GM21447 (cell line): Measurements from ENCODE around the gene NCAPD2.

Experiments used
- ATAC-seq: cut with Tn5 transposase; IDR thresholded peaks from one replicate; pipeline ENCODE4 v1.9.1; 2021; ENCODE audit not compliant: unreplicated experiment

Gene NCAPD2, protein sequence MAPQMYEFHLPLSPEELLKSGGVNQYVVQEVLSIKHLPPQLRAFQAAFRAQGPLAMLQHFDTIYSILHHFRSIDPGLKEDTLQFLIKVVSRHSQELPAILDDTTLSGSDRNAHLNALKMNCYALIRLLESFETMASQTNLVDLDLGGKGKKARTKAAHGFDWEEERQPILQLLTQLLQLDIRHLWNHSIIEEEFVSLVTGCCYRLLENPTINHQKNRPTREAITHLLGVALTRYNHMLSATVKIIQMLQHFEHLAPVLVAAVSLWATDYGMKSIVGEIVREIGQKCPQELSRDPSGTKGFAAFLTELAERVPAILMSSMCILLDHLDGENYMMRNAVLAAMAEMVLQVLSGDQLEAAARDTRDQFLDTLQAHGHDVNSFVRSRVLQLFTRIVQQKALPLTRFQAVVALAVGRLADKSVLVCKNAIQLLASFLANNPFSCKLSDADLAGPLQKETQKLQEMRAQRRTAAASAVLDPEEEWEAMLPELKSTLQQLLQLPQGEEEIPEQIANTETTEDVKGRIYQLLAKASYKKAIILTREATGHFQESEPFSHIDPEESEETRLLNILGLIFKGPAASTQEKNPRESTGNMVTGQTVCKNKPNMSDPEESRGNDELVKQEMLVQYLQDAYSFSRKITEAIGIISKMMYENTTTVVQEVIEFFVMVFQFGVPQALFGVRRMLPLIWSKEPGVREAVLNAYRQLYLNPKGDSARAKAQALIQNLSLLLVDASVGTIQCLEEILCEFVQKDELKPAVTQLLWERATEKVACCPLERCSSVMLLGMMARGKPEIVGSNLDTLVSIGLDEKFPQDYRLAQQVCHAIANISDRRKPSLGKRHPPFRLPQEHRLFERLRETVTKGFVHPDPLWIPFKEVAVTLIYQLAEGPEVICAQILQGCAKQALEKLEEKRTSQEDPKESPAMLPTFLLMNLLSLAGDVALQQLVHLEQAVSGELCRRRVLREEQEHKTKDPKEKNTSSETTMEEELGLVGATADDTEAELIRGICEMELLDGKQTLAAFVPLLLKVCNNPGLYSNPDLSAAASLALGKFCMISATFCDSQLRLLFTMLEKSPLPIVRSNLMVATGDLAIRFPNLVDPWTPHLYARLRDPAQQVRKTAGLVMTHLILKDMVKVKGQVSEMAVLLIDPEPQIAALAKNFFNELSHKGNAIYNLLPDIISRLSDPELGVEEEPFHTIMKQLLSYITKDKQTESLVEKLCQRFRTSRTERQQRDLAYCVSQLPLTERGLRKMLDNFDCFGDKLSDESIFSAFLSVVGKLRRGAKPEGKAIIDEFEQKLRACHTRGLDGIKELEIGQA (N-terminal part only)

DNA sequence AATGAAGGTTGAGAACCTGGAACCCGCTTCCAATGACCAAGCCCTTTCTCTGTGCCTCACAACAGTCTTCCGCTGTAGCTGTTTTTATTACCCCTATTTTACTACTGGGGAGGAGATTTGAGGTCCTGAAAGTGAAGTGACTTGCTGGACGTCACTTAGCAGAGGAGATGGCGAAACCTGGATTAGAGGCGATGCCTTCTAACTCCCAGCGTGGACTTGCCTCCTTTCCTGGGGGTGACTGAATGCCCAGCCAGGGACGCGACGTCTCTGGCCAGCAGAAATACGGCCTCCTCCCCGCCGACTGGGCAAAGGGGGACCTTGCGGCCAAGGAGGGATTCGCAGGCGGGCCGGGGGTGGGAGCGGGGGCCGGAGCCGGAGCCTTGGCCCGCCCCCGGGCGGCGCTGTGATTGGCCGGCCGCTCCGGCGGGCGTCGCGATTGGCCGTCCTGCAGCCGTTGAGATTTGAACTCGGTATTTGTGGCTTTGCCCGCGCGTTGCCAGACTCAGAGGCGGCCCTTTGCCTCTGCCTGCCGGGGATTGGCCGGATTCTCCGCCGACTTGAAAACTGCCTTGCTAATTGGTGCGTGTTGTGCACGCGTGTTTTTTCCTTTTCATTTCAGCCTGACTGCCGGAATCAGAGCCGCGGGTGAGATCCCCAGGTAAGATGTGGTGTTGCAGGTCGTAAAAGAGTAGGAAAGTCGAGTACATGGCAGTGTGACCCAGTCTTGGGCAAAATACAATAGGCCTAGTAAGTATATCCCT, at the start of gene NCAPD2:
Gene NCAPD2, plus strand, starts transcription at position 606 of the 761 bp plus-strand sequence. CDS start 997 bp downstream, outside the sequence.
- ATAC-seq, result peak; percentile 83

DNA sequence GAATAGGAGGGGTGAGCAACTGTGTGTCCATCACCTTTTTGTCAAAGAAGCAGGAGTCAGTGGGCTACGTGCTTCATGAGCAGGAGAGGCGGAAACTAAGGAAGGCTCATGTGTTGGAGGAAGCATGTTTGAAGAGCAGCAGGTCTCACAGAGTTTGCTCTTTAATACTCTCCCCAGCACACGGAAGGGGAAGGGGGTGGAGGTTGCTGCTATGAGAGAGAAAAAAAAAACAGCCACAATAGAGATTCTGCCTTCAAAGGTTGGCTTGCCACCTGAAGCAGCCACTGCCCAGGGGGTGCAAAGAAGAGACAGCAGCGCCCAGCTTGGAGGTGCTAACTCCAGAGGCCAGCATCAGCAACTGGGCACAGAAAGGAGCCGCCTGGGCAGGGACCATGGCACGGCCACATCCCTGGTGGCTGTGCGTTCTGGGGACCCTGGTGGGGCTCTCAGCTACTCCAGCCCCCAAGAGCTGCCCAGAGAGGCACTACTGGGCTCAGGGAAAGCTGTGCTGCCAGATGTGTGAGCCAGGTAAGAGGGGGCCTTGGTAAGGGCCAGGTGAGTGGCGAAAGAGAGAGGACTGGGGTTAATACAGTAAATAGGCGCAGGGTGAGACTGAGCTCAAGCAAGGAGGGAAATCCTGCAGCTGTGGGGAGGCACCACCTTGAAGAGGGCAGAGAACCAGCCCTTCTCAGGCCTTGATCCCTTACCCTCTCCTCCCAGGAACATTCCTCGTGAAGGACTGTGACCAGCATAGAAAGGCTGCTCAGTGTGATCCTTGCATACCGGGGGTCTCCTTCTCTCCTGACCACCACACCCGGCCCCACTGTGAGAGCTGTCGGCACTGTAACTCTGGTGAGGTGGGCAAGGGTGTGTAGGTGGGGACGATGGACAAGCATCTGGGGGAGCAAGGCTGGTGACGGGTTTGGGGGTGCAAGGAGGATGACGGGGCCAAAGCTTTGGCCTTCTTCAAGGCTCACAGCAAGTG, 48.9 kb upstream of the NCAPD2 start, which contains the start of gene CD27:
Gene CD27, plus strand, starts transcription at position 252 of the 985 bp plus-strand sequence. Its CDS starts 141 bp downstream, at position 393.
- no peak for ATAC-seq

DNA sequence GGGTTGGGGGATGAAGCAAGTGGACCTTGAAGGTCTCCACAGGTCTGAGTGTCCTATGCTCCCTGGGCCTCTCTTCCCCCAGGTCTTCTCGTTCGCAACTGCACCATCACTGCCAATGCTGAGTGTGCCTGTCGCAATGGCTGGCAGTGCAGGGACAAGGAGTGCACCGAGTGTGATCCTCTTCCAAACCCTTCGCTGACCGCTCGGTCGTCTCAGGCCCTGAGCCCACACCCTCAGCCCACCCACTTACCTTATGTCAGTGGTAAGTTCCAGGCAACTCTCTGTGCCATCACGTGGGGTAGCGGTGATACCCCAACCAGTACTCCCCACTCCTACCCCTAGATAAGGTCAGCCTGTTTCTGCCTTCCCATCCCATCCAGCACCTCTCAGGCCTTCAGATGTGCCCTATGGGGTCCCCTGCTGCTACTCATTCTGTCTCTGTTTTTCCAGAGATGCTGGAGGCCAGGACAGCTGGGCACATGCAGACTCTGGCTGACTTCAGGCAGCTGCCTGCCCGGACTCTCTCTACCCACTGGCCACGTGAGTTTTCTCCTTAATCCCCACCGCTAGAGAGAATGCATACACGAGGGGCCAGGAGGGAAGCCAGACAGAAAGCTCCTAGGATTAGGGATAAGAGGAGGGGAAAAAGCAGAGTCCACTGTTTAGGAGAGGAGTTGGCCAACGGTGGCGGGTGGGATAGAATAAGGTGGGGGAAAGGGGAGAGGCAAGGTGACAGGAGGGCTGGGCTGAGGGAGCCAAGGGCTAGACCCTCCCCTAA, 43.6 kb upstream of the NCAPD2 start:
- ATAC-seq, result no peak

DNA sequence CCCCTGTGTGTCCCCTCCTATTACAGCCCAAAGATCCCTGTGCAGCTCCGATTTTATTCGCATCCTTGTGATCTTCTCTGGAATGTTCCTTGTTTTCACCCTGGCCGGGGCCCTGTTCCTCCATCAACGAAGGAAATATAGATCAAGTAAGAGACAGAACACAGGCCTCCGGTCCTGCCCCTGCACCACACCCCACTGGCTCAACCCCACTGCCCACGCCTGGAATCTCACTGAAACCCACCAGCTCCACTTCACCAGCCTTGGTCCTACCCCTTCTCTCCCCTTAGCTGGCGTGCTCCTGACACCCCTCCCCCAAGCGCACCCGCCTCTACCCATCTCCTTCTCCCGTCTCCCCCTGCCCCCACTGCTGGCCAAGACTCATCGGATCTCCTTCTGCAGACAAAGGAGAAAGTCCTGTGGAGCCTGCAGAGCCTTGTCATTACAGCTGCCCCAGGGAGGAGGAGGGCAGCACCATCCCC, 43.0 kb upstream of the NCAPD2 start:
- ATAC-seq, result no peak

DNA sequence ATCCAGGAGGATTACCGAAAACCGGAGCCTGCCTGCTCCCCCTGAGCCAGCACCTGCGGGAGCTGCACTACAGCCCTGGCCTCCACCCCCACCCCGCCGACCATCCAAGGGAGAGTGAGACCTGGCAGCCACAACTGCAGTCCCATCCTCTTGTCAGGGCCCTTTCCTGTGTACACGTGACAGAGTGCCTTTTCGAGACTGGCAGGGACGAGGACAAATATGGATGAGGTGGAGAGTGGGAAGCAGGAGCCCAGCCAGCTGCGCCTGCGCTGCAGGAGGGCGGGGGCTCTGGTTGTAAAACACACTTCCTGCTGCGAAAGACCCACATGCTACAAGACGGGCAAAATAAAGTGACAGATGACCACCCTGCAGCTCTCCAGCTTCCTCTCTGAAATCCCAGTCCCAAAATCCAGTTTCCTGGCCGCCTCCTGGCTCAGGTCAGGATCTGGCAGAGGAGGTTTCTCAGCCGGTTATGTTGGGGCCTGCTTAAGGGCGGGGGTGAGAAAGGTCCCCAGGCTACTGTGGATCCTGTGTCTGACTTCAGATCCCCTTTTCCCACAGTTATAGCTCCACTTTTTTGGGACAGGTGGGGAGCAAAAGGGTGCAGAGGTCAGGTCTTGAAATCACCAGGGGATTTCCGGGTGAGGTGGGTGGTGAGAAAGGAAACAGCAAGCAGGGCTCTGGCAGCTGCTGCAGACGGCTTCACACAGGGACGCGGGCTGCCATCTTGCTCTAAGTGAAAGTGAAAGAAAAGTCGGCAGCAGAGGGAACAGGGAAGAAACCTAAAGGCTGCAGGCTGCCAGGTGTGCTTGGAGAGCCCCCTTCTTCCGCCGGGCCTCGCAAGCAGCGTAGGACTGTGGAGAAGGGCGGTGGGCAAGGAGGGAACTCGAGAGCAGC, 42.3 kb upstream of the NCAPD2 start, which contains the start of gene TAPBPL:
Gene TAPBPL, plus strand, starts transcription at position 695 of the 897 bp plus-strand sequence. CDS start 207 bp downstream, outside the sequence.
- ATAC-seq, result peak; percentile 74

DNA sequence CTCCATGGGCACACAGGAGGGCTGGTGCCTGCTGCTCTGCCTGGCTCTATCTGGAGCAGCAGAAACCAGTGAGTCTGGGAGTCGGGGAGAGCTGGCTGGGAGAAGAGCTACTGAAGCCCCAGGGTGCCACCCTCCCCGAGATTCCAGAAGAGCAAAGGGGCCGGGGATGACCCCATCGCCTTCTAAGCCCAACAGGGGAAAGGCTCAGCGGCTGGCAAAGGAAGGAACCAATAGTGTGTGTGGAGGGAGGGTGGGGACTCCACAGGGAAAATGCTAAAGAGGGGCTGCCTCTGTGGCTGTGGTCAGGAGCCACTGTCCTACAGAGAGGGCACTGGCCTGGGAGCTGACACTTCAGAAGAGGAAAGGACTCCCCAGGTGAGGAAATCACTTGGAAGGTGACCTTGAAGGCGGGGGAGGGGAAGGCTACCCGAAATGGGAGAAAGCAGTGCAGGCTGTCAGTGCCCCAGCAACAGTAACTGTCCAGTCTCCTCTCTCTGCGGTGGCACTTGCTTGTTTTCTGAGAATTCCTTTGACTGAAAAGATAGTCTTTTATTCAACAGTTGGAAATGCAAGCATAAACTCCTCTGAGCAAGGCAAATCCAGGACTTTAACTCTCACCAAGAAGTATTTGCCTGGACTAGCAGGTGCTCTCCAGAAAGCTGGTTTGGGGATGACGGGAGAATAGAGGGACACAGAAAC, 41.5 kb upstream of the NCAPD2 start:
- ATAC-seq, result no peak

DNA sequence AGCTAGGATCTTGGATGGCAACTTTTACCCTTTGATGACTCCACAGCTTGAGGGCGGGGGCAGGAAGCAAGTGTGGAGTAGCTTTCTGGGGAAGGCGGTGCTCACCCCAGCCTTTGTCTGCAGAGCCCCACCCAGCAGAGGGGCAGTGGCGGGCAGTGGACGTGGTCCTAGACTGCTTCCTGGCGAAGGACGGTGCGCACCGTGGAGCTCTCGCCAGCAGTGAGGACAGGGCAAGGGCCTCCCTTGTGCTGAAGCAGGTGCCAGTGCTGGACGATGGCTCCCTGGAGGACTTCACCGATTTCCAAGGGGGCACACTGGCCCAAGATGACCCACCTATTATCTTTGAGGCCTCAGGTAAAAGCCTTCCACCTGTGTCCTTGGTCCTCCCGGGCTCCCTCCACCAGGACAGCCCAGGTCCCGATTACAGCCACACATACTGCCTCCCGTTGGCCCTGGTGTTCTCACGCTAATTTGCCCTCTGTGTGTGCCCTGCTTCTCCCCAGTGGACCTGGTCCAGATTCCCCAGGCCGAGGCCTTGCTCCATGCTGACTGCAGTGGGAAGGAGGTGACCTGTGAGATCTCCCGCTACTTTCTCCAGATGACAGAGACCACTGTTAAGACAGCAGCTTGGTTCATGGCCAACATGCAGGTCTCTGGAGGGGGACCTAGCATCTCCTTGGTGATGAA, 40.8 kb upstream of the NCAPD2 start:
- ATAC-seq, result no peak

DNA sequence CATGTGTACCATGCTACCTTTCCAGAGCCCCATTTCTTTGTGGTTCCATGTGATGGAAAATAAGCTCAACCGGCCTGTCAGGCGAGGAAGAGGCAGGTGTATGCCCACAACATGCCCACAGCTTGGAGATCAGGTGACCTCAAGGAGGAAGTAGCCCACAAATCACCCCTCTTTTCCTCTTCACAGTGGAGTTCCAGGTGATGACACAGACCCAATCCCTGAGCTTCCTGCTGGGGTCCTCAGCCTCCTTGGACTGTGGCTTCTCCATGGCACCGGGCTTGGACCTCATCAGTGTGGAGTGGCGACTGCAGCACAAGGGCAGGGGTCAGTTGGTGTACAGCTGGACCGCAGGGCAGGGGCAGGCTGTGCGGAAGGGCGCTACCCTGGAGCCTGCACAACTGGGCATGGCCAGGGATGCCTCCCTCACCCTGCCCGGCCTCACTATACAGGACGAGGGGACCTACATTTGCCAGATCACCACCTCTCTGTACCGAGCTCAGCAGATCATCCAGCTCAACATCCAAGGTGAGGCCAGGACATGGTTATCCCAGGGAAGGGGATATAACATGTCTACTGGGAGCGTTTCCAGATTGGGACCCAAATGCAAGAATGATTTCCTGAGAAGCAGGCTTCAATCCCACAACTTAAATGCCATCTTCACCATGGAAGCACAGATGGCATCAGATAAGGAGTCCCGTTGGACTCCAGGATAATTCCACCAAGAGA, 36.5 kb upstream of the NCAPD2 start:
- ATAC-seq, result no peak

DNA sequence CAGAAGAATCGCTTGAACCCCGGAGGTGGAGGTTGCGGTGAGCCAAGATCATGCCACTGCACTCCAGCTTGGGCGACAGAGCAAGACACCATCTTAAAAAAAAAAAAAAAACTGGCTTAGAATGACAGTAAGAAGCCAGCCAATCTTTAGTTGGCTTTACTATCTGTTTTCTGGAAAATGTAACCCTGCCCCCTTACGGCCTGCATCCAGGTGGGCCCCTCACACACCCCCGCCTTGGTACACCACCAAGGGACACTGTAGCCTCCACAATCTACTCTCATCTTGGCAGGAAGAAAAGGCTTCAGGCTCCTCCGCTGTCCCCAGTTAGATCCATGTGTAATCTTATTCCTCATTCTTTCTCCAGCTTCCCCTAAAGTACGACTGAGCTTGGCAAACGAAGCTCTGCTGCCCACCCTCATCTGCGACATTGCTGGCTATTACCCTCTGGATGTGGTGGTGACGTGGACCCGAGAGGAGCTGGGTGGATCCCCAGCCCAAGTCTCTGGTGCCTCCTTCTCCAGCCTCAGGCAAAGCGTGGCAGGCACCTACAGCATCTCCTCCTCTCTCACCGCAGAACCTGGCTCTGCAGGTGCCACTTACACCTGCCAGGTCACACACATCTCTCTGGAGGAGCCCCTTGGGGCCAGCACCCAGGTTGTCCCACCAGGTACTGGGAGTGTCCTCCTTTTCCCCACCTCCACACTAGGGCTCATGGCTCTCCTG, 35.5 kb upstream of the NCAPD2 start:
- no peak for ATAC-seq

DNA sequence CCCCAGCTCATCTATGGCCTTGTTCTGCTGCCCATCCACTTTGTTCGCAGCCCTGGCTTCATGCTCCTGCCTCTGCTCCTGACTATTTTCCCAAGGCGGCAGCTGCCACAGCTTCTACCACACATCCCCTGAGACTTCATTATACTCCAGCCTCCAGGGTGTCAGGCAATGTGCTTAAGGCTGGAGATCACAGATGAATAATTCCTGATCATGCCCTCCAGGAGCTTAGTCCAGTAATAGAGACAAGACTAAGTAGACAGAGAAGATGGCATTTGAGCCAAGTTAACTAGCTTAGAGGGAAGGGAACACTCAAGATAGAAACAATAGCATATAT, 34.9 kb upstream of the NCAPD2 start:
- no peak for ATAC-seq

DNA sequence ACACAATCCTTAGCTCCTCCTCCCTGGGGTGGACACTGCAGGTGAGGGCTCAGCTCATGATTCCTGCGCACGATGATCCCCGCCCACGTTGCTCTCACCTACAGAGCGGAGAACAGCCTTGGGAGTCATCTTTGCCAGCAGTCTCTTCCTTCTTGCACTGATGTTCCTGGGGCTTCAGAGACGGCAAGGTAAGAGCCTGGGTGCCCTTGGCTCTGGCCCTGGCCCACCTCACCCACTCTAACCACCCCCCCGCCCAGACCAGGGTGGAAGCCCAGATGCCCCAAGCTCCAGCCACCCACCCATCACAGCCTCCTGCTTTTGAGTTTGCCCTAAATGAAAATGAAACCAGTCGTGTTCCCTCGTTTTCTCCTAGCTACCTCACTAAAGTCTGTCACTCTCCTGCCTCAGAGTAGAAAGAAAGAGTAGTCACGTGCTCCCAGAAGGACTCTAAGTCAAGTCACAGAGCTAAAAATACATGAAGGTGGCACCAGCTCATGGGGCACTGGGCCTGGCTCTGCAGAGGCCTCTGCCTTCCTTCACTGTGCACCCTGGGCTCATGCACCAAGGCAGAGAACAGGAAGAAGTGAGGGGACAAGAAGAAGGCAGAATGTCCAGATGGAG, 33.0 kb upstream of the NCAPD2 start:
- no peak for ATAC-seq

DNA sequence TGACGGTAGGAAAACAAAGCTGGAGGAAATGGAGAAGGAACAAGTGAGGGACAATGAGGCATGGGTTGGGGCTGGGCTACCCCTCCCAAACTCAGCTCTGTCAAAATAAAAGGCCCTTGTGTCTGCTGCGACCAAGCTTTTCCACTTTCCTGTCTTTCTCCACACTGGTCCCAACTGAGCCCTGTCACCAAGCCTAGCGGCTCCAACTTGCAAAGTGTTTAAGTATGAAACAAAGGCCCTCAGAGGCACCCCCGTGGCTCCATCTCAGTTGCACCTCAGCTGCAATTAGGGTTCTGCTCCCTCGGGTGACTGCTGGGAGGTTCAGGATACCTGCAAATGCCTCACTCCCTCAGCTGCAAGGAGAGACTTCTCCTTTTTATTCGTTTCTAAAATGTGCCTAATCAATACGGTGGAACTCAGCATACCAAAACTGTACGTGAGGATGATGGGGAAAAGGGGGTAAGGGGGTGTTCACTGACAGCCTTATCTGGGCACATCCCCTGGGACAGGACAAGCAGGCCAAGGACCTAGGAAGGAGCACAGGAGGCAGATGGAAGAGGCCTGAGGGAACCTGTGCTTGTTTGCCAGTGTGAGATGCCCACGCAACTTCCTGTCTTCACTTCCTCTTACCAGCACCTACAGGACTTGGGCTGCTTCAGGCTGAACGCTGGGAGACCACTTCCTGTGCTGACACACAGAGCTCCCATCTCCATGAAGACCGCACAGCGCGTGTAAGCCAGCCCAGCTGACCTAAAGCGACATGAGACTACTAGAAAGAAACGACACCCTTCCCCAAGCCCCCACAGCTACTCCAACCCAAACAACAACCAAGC, 32.3 kb upstream of the NCAPD2 start:
- ATAC-seq, result peak; percentile 71
